HEK293 (cell line): ENCODE measurements around the gene BACE1.

ENCODE experiments used
- CTCF ChIP-seq: fragments of 450-650 bp; formaldehyde crosslinking; IDR thresholded peaks from 2 replicates; pipeline ENCODE4 v1.5.1; 2016; ENCODE audit warnings: missing biosample characterization, missing genetic modification characterization
- KLF9 ChIP-seq: fragments of 450-650 bp; formaldehyde crosslinking; IDR thresholded peaks from 2 replicates; pipeline ENCODE4 v1.5.1; 2016; ENCODE audit warnings: missing biosample characterization, missing genetic modification characterization, low read depth
- SALL2 ChIP-seq: fragments of 450-650 bp; formaldehyde crosslinking; IDR thresholded peaks from 2 replicates; pipeline ENCODE4 v1.5.0; 2017; ENCODE audit warnings: missing biosample characterization, mild to moderate bottlenecking, missing genetic modification characterization, borderline replicate concordance
- TSHZ1 ChIP-seq: fragments of 450-650 bp; formaldehyde crosslinking; IDR thresholded peaks from 2 replicates; pipeline ENCODE4 v1.5.1; 2016; ENCODE audit warnings: missing biosample characterization, missing genetic modification characterization, borderline replicate concordance
- YY1 ChIP-seq: fragments of 450-650 bp; formaldehyde crosslinking; IDR thresholded peaks from 2 replicates; pipeline ENCODE4 v1.5.1; 2018; ENCODE audit warnings: missing biosample characterization, missing genetic modification characterization
- ZBTB1 ChIP-seq: fragments of 450-650 bp; formaldehyde crosslinking; IDR thresholded peaks from 2 replicates; pipeline ENCODE4 v1.5.1; 2016; ENCODE audit warnings: missing biosample characterization, missing genetic modification characterization
- ZFP37 ChIP-seq: fragments of 450-650 bp; formaldehyde crosslinking; IDR thresholded peaks from 2 replicates; pipeline ENCODE4 v1.5.1; 2016; ENCODE audit warnings: missing biosample characterization, missing genetic modification characterization
- ZNF138 ChIP-seq: fragments of 450-650 bp; formaldehyde crosslinking; IDR thresholded peaks from 2 replicates; pipeline ENCODE4 v1.5.1; 2016; ENCODE audit warnings: missing biosample characterization, missing genetic modification characterization, borderline replicate concordance
- ZNF146 ChIP-seq: fragments of 450-650 bp; formaldehyde crosslinking; IDR thresholded peaks from 2 replicates; pipeline ENCODE4 v1.5.1; 2016; ENCODE audit warnings: missing biosample characterization, missing genetic modification characterization
- ZNF530 ChIP-seq: fragments of 450-650 bp; formaldehyde crosslinking; IDR thresholded peaks from 2 replicates; pipeline ENCODE4 v1.5.1; 2016; ENCODE audit warnings: low read depth, missing biosample characterization, missing genetic modification characterization
- ZNF645 ChIP-seq: fragments of 450-650 bp; formaldehyde crosslinking; IDR thresholded peaks from 2 replicates; pipeline ENCODE4; 2016; ENCODE audit warnings: missing biosample characterization, missing genetic modification characterization

GRCh38 chr11:117334896-117335295 lies 18.8 kb upstream of the BACE1 start:
- TF ChIP-seq CTCF (tag by site-specific recombination) (no peak), ZNF530 (tag by site-specific recombination) (no peak), ZBTB1 (tag by site-specific recombination) (no peak), KLF9 (tag by site-specific recombination) (no peak), SALL2 (tag by site-specific recombination) (no peak), YY1 (tag by site-specific recombination) (no peak), ZNF146 (tag by site-specific recombination) (no peak), ZFP37 (tag by site-specific recombination) (no peak), ZNF138 (no peak), TSHZ1 (tag by site-specific recombination) (no peak), ZNF645 (no peak)
